GM19193 (cell line): ENCODE data around the gene CLTB.

Experiments
- POLR2A ChIP-seq: IDR thresholded peaks from 4 replicates; pipeline ENCODE4 v1.6.1; 2011; ENCODE audit not compliant: insufficient read depth, insufficient read length; ENCODE audit errors: extremely low read depth

CLTB gene

GRCh38 chr5:176382721-176383120 is 33.6 kb downstream of the CLTB start:
- TF ChIP-seq POLR2A = no peak

GRCh38 chr5:176381979-176382378 is 34.4 kb downstream of the CLTB start:
- TF ChIP-seq POLR2A = no peak

GRCh38 chr5:176381423-176381822 is 34.9 kb downstream of the CLTB start:
- no peak for TF ChIP-seq POLR2A

GRCh38 chr5:176379881-176380280 is 36.5 kb downstream of the CLTB start:
- no peak for TF ChIP-seq POLR2A

GRCh38 chr5:176373100-176373818 is 43.1 kb downstream of the CLTB start:
- TF ChIP-seq POLR2A = no peak

GRCh38 chr5:176371621-176372539 is 44.5 kb downstream of the CLTB start:
- TF ChIP-seq POLR2A = no peak

- TF ChIP-seq POLR2A = no peak
These were observed 46.2 kb downstream of the CLTB start for GRCh38 chr5:176369934-176370711.

- TF ChIP-seq POLR2A = no peak
These were observed 47.6 kb downstream of the CLTB start for GRCh38 chr5:176368726-176369125.

GRCh38 chr5:176366232-176366894 is 50.0 kb downstream of the CLTB start:
- no peak for TF ChIP-seq POLR2A

- peak; percentile 39 for TF ChIP-seq POLR2A
These were observed 50.7 kb downstream of the CLTB start, which contains the start of gene ARL10 for GRCh38 chr5:176365351-176366231. Gene ARL10 (plus strand): TSS chr5:176365487. CDS start chr5:176365564, 77 bp downstream.

- TF ChIP-seq POLR2A = peak; percentile 57
These were observed 51.5 kb downstream of the CLTB start for GRCh38 chr5:176364765-176365350.

- TF ChIP-seq POLR2A = no peak
These were observed 54.2 kb downstream of the CLTB start for GRCh38 chr5:176362233-176362490.

- TF ChIP-seq POLR2A = peak; percentile 98
These were observed 54.7 kb downstream of the CLTB start, which contains the start of gene KIAA1191 for GRCh38 chr5:176361437-176362232. Gene KIAA1191 (minus strand): TSS chr5:176361764. CDS start chr5:176359508, 2,256 bp downstream.
